GM21576 (cell line): ENCODE data around the gene RAB40B.
"Not testable (repeated sequence)": the region's sequence is repeated elsewhere in the genome, so short reads cannot be mapped to it uniquely, and the experiment has no call there.

Source experiments
- ATAC-seq: cut with Tn5 transposase; IDR thresholded peaks from one replicate; pipeline ENCODE4 v1.9.1; 2021; ENCODE audit warnings: mild to moderate bottlenecking, moderate library complexity; ENCODE audit not compliant: unreplicated experiment

Gene RAB40B

GRCh38 chr17:82698065-82698973, at the start of gene RAB40B:
Gene RAB40B (minus strand): TSS chr17:82698698. CDS start chr17:82698596, 102 bp downstream.
- ATAC-seq, result peak; percentile 98

GRCh38 chr17:82745524-82745923, 47.0 kb upstream of the RAB40B start:
- no peak for ATAC-seq

GRCh38 chr17:82744736-82745135, 46.2 kb upstream of the RAB40B start:
- ATAC-seq, result not testable (repeated sequence)

- ATAC-seq, result no peak
These were observed 45.1 kb upstream of the RAB40B start for GRCh38 chr17:82743344-82744219.

GRCh38 chr17:82740906-82741759, 42.6 kb upstream of the RAB40B start:
- ATAC-seq, result no peak

- no peak for ATAC-seq
These were observed 39.7 kb upstream of the RAB40B start for GRCh38 chr17:82737967-82738877.

GRCh38 chr17:82736511-82737185, 38.1 kb upstream of the RAB40B start:
- ATAC-seq, result no peak

GRCh38 chr17:82734987-82735866, 36.7 kb upstream of the RAB40B start, which contains the start of gene FN3K:
Gene FN3K (plus strand): TSS chr17:82735615. CDS start chr17:82735637, 22 bp downstream.
- no peak for ATAC-seq

DNA sequence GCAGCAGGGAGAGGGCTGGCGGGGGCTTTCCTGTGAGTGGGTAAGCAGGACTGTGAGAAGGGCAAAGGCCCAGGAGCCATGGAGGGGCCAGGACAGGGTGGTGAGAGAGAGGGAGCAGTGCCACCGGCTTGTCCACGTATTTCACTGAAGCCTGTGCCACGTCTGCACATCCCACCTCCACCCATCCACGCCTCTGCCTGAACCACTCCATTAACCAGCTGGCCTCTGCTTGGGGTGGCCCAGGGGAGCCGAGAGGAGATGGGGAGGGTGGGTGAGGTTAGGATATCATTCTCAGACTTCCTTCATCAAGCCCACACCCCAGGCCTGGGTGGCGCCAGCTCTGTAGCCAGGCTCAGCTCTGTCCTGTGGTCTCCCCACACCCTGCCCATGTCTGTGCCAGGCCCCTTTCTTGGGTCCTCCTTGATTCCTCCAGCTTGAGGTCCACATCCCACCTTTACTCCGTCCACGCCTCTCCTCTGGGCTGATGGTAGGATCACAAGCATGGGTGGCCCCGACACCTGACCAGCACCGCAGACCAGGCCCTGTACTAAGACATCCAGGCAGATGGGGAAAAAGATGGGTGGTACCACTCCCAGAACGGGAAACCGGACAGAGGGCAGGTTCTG, 33.7 kb upstream of the RAB40B start:
- no peak for ATAC-seq

DNA sequence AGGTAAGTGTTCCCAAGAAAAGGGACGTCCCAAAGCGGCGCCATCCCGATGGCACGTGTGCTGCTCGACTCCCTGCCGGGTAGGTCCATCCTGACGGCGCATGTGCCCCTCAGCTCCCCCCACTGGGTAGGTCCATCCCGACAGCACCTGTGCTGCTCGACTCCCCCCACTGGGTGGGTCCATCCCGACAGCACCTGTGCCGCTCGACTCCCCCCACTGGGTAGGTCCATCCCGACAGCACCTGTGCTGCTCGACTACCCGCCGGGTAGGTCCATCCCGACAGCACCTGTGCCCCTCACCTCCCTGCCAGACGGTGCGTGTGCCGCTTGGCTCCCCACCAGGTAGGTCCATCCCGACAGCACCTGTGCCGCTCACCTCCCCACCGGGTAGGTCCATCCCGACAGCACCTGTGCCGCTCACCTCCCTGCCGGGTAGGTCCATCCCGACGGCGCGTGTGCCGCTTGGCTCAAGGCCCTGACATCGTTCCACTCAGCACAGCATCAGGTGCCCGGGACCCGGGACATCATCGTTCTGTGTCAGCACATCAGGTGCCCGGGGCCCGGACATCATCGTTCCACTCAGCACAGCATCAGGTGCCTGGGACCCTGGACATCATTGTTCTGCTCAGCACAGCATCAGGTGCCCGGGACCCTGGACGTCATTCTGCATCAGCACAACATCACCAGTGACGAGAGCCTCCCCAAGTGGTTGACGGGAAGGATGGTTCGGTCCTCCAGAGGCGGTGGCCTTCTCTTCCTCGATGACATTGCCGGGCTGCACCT, 31.2 kb upstream of the RAB40B start:
- no peak for ATAC-seq

GRCh38 chr17:82726427-82726826, 27.9 kb upstream of the RAB40B start:
- ATAC-seq, result no peak

- ATAC-seq, result no peak
These were observed 24.8 kb upstream of the RAB40B start for GRCh38 chr17:82723169-82723807.

DNA sequence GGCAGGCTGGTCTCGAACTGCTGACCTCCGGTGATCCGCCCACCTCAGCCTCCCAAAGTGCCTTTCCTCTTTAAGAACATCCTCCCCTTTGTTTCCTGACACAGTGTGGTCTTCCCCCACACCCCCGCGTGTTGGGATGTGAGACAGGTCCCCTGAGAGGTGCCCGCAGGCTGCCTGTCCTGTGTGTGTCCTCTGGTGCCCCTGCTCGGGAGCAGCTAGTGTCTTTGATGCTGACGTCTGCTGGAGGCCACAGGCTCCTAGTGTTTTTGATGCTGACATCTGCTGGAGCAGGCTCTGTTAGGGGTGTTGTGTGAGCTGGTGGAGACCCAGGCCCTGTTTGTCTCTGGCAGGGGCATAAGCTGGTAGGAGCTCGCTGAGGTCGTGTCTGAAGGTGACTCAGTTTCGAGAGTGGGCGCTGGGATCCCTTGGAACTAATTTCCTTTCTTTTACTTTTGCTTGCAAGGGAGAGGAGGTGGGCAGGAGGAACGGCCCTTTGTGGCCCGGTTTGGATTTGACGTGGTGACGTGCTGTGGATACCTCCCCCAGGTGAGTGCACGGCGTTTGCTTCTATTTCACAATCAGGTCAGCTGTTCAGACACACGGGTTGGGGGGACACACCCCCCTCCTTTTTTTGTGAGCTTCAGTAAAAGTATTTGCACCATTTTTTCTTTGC, 24.0 kb upstream of the RAB40B start:
- no peak for ATAC-seq

- ATAC-seq, result no peak
These were observed 21.7 kb upstream of the RAB40B start for GRCh38 chr17:82720204-82720603.

GRCh38 chr17:82718986-82719685, 20.6 kb upstream of the RAB40B start:
- no peak for ATAC-seq
